HG03064 (cell line): ENCODE results near the gene MAP7D1.
"Not testable (repeated sequence)": the region's sequence is repeated elsewhere in the genome, so short reads cannot be mapped to it uniquely, and the experiment has no call there.

Experiments
- ATAC-seq: cut with Tn5 transposase; IDR thresholded peaks from one replicate; pipeline ENCODE4 v1.9.1; 2021; ENCODE audit warnings: low read depth; ENCODE audit not compliant: unreplicated experiment

Gene MAP7D1

DNA sequence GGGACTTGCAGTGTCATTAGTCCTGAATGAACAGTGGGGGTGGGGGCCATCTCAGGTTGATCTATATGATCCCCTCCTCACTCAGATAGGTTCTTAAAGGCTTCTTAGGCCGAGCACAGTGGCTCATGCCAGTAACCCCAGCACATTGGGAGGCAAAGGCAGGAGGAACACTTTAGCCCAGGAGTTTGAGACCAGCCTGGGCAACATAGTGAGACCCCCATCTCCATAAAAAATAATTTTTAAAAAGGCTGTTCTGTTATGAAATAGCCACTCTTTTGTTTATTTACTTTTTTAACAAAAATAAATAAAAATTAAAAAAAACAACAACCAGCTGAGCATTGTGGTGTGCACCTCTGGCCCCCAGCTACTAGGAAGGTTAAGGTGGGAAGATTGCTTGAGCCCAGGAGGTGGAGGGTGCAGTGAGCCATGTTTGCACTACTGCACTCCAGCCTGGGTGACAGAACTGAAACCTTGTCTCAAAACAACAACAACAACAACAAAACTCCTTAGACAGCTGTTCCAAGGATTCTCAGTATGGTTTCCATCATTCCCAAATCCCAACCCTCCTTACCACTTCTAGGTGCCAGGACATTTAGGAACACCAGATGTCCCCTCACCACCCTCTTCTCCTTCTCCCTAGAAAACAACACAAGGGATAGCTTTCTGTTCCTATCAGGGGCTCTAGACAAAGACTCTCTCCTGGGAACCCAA is 4.7 kb upstream of the MAP7D1 start:
- ATAC-seq = no peak

DNA sequence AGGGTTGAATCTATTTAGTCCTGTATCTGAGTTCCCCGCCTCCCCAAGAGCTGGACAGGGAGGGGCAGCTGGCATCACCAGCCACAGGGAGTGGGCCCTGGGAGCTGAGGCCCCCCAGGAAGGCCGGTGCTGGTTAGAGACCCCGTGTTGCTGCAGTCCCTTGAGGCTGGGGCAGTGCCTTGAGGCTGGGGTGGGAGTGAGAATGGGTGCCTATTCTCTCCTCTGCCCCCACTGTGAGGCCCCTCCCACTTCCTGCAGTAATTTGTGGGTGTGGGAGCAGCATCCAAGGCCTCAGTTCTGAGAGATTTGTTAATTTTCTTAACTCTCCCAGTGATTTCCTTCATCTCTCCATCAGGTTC is 4.1 kb upstream of the MAP7D1 start:
- no peak for ATAC-seq

GRCh38 chr1:36153476-36153875 is 2.5 kb upstream of the MAP7D1 start:
- no peak for ATAC-seq

DNA sequence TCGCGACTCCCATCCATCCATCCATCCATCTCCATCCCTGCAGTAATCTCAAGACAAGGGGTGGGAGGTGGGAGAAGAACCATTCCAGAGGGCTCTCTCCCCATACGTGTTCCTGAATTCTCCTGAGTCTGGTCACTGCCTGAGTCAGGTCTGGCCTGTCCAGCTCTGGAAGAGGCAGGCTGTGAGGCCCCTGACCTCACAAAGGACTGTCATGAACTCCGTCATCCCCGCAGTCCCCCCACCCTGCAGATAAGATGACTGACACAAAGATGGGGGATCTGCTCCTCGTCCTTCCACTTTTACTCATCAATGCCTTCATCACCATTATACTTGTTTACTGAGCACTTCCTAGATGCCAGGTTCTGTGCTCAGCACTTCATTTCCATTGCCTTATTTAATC is 1.6 kb upstream of the MAP7D1 start:
- no peak for ATAC-seq

DNA sequence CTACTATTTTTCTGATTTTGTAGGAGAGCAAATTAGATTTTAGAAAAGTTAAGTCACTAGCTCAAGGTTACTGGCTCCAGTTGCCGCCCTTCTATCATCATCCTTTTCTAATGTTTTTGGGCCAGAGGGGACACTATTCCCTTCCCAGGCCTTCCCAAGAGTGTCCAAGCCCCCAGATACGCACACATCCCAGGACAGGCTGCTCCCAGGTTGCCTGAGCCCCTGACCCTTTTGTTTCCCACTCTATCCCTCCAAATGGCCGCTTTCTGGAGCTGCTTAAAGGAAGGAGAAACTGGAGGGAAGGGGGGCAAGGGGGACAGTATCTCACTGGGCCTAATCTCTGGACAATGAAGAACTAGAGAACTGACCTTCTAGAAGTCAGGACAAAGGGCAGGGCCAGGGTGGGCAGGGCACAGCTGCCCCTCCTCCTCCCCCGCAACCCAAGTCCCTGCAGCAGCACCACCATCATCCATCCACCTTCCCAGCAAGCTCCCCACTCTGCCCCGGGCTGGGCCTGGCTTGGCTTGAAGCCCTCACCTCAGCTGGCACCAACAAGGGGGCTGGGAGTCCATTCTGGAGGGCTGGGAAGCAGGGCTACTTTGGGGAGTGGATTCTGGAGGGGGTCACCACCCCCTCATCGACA is 1.1 kb upstream of the MAP7D1 start:
- no peak for ATAC-seq

GRCh38 chr1:36156329-36157114 is 562 bp downstream of the MAP7D1 start:
- no peak for ATAC-seq

- no peak for ATAC-seq
These were observed 1.3 kb downstream of the MAP7D1 start for GRCh38 chr1:36157115-36157903.

- no peak for ATAC-seq
These were observed 2.2 kb downstream of the MAP7D1 start for GRCh38 chr1:36157973-36158826.

DNA sequence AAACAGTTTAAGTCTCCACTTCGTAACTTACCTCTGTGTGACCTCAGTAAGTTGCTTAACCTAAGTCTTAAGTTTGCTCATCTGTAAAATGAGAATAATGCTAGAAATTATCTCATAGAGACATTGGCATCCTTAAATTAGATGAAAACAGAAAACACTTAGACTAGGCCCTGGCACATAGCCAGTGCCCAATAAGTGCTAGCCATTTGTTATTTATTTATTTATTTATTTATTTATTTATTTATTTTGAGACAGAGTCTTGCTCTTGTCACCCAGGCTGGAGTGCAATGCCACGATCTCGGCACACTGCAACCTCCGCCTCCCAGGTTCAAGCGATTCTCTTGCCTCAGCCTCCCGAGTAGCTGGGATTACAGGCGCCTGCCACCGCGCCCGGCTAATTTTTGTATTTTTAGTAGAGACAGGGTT is 2.9 kb downstream of the MAP7D1 start:
- ATAC-seq = not testable (repeated sequence)

DNA sequence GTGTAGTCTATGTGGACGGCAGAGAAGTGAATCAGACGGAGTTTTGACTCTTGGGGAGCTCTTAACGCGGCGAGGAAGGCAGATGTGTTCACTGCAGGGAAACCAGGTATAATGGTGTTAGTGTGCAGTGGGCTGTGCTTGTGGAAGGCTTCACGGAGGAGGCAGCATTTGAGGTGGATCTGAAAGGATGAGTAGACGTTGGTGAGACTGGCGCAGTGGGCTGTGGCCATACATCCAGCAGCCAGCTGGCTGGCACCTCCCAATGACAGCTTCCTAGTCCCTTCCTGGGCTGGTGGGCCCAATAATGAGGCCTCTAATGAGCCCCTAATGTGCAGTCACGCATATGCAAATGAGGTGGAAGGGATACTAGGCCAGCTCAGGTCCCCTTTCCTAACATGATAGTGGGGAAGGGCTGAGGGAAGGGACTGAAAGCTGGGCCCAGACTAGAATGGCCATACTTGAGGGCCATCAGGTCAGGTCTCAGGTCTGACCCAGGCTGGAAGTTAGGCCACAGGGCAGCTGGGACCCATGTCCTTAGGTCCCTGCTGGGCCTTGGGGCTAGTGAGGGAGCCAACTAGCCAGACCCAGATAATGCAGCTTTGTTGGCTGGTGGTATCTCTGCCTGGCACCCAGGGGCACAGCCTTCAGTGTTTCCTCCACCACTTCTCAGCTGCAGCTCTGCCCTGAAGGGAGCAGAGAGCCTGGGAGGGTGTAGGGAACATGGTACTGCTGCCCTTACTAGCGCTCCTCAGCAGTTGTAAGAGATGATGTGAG is 3.8 kb downstream of the MAP7D1 start:
- ATAC-seq = no peak

- ATAC-seq = no peak
These were observed 4.5 kb downstream of the MAP7D1 start for GRCh38 chr1:36160388-36160948.

GRCh38 chr1:36160949-36161485 is 5.1 kb downstream of the MAP7D1 start:
- ATAC-seq = no peak

DNA sequence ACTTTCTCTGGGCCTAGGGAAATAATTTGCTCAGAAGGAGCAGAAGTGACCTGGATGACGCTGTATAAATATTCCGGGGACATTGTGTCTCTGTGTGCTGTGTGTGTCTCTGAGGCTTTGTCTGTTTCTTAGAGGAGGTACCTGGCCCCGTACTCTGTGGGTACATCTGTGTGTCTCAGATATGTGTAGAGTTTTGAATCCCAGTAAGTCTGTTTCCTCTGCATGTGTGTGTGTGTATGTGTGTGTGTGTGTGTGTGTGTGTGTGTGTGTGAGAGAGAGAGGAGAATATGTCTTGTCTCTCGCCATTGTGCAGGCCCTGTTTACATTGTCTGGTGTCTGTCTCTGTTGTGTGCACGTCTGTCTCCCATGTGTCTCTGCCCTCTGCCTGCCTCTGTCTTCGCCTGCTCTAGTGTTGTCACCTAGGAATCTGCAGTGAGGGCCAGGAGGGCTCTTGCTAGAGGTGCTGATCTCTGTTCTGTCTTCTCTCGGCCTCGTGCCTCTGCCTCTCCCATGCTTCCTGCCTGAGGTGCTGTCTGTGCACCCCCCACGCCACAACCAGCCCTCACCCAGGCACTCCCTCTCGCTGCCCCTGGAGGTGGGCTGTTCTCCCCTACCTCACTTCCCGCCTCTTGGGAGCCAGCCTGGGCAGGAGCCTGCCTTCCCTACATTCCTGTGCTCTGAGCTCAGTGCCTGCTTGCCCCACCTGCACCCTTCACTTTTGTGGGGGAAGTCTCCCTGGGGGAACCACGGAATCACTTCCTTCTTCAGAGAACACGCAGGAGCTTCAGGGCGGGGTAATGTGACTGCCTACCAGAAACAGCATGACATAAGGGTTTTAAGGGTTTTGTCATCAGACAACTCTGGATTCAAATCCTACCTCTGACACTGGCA is 5.9 kb downstream of the MAP7D1 start:
- no peak for ATAC-seq

DNA sequence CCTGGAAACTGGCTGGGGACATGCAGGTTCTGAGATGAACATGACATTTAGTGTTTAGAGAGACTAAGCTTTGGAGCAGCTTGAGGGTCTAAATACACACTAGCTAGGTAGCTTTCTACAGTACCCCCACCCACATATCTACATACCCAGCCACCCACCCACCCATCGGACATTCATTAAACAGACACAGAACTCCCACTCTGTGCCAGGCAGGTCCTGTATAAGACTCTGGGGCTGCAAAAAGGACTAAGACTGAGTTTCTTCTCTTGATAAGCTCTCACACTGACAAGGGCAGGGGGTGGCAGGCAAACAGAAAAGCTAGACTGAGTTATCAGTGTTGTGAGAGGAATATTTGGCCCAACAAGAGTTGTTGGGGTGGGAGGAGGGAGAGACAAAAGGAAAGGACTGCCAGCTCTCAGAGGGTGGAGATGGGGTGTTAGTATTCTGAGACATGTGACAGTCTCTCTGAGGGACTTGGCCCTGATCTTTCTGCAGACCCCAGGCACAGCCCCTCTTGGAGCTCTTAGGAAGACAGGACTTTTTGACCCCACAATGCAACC is 6.8 kb downstream of the MAP7D1 start:
- no peak for ATAC-seq

DNA sequence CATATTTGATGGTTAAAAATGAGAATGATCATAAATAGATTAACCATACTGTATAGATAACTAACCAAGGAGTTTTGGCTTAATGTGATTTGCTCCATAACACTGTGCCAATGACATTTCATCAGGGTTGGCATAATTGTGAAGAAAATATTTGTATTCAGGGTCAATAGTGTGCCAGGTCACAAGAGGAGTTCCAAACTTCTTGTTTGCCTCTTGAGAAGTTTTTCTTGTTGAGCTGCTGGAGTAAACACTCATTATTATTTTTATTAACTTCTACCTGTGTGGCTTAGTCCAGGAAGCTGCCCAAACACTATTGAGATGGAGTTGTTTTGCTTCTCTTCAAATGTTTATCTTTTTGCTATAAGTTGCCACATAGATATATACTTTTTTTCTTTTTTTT is 7.5 kb downstream of the MAP7D1 start:
- ATAC-seq = no peak

GRCh38 chr1:36164361-36164760 is 8.4 kb downstream of the MAP7D1 start:
- ATAC-seq = no peak

DNA sequence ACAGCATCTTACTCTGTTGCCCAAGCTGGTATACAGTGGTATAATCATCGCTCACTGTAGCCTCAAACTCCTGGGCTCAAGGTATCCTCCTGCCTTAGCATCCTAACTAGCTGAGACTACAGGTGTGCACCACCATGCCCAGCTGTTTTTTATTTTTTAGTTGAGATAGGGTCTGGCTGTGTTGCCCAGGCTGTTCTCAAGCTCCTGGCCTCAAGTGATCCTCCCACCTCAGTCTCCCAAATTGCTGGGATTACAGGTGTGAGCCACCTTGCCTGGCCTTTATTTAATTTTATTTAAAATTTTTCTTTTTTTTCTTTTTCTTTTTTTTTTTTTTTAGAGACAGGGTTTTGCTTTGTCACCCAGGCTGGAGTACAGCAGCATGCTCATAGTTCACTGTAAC is 9.2 kb downstream of the MAP7D1 start:
- ATAC-seq = no peak
